Measurements from ENCODE around the gene BMX.
A peak's percentile ranks its signal among the peaks of the same experiment; 100 is the strongest.

The BMX gene

GRCh38 chrX:15559227-15559626 lies 58.6 kb downstream of the BMX start:
- intact Hi-C loops (cut with DNase I; ENCODE audit: low total_unique reads) = no loop called here
- Histone ChIP-seq H3K27me3 (no peaks in the 10 kb centered on the region), H3K4me1 (no peaks in the 10 kb centered on the region), H3K4me3 (no peak overlapping the region), H3K27ac (no peak overlapping the region), H3K36me3 (no peaks in the 10 kb centered on the region), H3K9me3 (no peaks in the 10 kb centered on the region)
- DNase-seq = no peak
- no peak for TF ChIP-seq CTCF (IDR thresholded peaks at IDR 0.05)

GRCh38 chrX:15560924-15561323 lies 60.3 kb downstream of the BMX start:
- no peak for TF ChIP-seq CTCF (IDR thresholded peaks at IDR 0.05)
- intact Hi-C loops (cut with DNase I; ENCODE audit: low total_unique reads) = no loop called here
- no peaks in the 10 kb centered on the region for H3K36me3 ChIP-seq
- H3K27me3 ChIP-seq = no peaks in the 10 kb centered on the region
- H3K4me1 ChIP-seq = no peaks in the 10 kb centered on the region
- no peak overlapping the region for H3K27ac ChIP-seq
- no peak for DNase-seq
- no peak overlapping the region for H3K4me3 ChIP-seq
- no peaks in the 10 kb centered on the region for H3K9me3 ChIP-seq

DNA sequence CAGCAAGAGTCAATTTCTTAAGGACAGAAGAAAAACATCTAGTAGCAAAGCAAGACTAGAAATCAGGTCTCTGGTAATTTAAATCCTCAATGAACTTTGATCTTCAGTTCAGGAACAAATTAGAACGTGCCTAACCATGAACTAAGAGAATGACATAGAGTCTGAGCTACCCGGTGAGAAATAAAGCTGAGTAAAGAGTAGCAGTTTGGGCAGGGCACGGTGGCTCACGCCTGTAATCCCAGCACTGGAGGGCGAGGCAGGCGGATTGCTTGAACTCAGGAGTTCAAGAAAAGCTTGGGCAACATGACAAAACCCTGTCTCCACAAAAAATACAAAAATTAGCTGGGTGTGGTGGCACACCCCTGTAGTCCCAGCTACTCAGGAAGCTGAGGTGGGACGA lies 62.4 kb downstream of the BMX start:
- intact Hi-C loops (cut with DNase I; ENCODE audit: low total_unique reads) = no loop called here
- DNase-seq = no peak
- Histone ChIP-seq H3K27ac (no peak overlapping the region), H3K4me1 (no peaks in the 10 kb centered on the region), H3K36me3 (no peaks in the 10 kb centered on the region), H3K9me3 (no peaks in the 10 kb centered on the region), H3K27me3 (no peaks in the 10 kb centered on the region), H3K4me3 (no peak overlapping the region)
- no peak for TF ChIP-seq CTCF (IDR thresholded peaks at IDR 0.05)

DNA sequence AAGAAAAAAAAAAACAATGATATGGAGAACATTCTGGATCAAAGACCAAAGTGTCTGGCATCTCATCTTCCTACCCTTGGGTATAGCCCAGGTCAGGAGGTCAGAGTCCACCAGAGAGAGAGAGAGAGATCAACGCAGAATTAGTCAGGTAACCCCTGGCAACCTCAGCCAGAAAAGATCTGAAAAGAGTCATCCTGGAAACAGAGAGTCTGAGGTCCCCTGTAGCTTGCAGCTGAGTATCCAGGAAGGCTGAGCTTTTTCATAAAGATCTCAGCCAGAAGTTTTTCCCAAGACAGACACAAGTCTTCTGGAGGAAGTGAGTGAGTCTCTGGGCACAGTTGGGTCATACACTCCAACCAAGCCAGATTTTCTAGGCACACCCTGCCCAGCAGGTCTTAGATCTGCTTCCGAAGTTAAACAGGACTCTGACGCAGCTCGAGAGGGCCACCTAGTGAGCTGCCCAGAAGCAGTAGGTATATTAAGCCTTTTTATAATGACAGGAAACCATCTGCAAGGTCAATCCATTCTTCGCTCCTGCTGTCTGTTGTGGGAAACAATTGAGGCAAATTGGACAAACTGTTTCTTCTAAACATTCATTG lies 64.5 kb downstream of the BMX start:
- no peaks in the 10 kb centered on the region for H3K9me3 ChIP-seq
- no peak overlapping the region for H3K27ac ChIP-seq
- H3K4me3 ChIP-seq = no peak overlapping the region
- H3K36me3 ChIP-seq = no peaks in the 10 kb centered on the region
- TF ChIP-seq CTCF (IDR thresholded peaks at IDR 0.05) = peak; percentile 34 to 36
- DNase-seq = peak; percentile 55 to 68
- no peaks in the 10 kb centered on the region for H3K4me1 ChIP-seq
- no peaks in the 10 kb centered on the region for H3K27me3 ChIP-seq
- intact Hi-C loops (cut with DNase I; ENCODE audit: low total_unique reads) = no loop called here

GRCh38 chrX:15566244-15566643 lies 65.6 kb downstream of the BMX start:
- intact Hi-C loops (cut with DNase I; ENCODE audit: low total_unique reads) = no loop called here
- Histone ChIP-seq H3K4me1 (no peaks in the 10 kb centered on the region), H3K27me3 (no peaks in the 10 kb centered on the region), H3K27ac (no peak overlapping the region), H3K36me3 (no peaks in the 10 kb centered on the region), H3K9me3 (no peaks in the 10 kb centered on the region), H3K4me3 (no peak overlapping the region)
- no peak for DNase-seq
- no peak for TF ChIP-seq CTCF (IDR thresholded peaks at IDR 0.05)

GRCh38 chrX:15567267-15567666 lies 66.7 kb downstream of the BMX start:
- no peak for DNase-seq
- Histone ChIP-seq H3K9me3 (no peaks in the 10 kb centered on the region), H3K36me3 (no peaks in the 10 kb centered on the region), H3K4me3 (no peak overlapping the region), H3K27ac (no peak overlapping the region), H3K27me3 (no peaks in the 10 kb centered on the region), H3K4me1 (no peaks in the 10 kb centered on the region)
- intact Hi-C loops (cut with DNase I; ENCODE audit: low total_unique reads) = no loop called here
- TF ChIP-seq CTCF (IDR thresholded peaks at IDR 0.05) = no peak
